Fibroblast of lung (primary cell): Measurements from ENCODE around the gene HSD17B12. TPM values are rescaled to one million over a fixed set of nuclear protein-coding genes. Genes with fewer than 3 reads are reported as not detected.

Source experiments
- DNase-seq, 2 donors: peaks; one replicate each; pipeline versions ENCODE4 v3.0.0 to v3.0.0-alpha.2; 2010; ENCODE audit warnings: low read depth in 2 of 2
- H2AFZ ChIP-seq: 2 replicates; pipeline ENCODE4 v1.5.1; 2012; ENCODE audit warnings: low read length, control low read depth, inconsistent platforms
- H3K27ac ChIP-seq: 2 replicates; pipeline ENCODE4 v1.5.1; 2011; ENCODE audit warnings: low read length, control low read depth; ENCODE audit not compliant: insufficient read depth
- H3K27me3 ChIP-seq: 2 replicates; pipeline ENCODE4 v1.5.1; 2011; ENCODE audit warnings: mild to moderate bottlenecking, low read length; ENCODE audit not compliant: control insufficient read depth, insufficient read depth
- H3K36me3 ChIP-seq: 2 replicates; pipeline ENCODE4 v1.5.1; 2011; ENCODE audit warnings: low read length; ENCODE audit not compliant: control insufficient read depth, insufficient read depth
- H3K4me1 ChIP-seq: 2 replicates; pipeline ENCODE4 v1.5.1; 2011; ENCODE audit warnings: low read length; ENCODE audit not compliant: control insufficient read depth, insufficient read depth; ENCODE audit errors: extremely low read depth
- H3K4me2 ChIP-seq: 2 replicates; pipeline ENCODE4 v1.5.1; 2011; ENCODE audit warnings: low read length, control low read depth; ENCODE audit not compliant: insufficient read depth; ENCODE audit errors: extremely low read depth
- H3K4me3 ChIP-seq, 4 experiments: fragments of 200-600 bp in 1 of 4; sonication (generic) in 1 of 4; replicated peaks in 1 of 4; 2 replicates each; pipeline ENCODE4 v1.5.1; 2011 to 2016; ENCODE audit warnings: low read length in 4 of 4, low read depth in 3 of 4, mild to moderate bottlenecking in 3 of 4, control low read depth in 2 of 4, inconsistent platforms in 1 of 4, mixed read lengths in 1 of 4; ENCODE audit not compliant: insufficient read depth in 1 of 4; ENCODE audit errors: control extremely low read depth in 1 of 4
- H3K79me2 ChIP-seq: 2 replicates; pipeline ENCODE4 v1.5.1; 2012; ENCODE audit warnings: mild to moderate bottlenecking, low read length, inconsistent platforms; ENCODE audit not compliant: control insufficient read depth, insufficient read depth
- H3K9ac ChIP-seq: 2 replicates; pipeline ENCODE4 v1.5.1; 2011; ENCODE audit warnings: mild to moderate bottlenecking, low read length, control low read depth; ENCODE audit not compliant: insufficient read depth
- H3K9me3 ChIP-seq: 2 replicates; pipeline ENCODE4 v1.5.1; 2012; ENCODE audit warnings: low read depth, low read length; ENCODE audit not compliant: control insufficient read depth, insufficient read depth
- H4K20me1 ChIP-seq: 2 replicates; pipeline ENCODE4 v1.5.1; 2011; ENCODE audit warnings: low read length; ENCODE audit not compliant: control insufficient read depth, insufficient read depth; ENCODE audit errors: extremely low read depth
- CTCF ChIP-seq, 2 donors: IDR thresholded peaks in 1 of 2; conservative IDR thresholded peaks in 1 of 2; 1 replicate in 1 of 2; 2 replicates in 1 of 2; pipeline ENCODE4 v1.5.1; 2011 to 2012; ENCODE audit warnings: low read length in 2 of 2, control low read depth in 1 of 2, inconsistent platforms in 1 of 2, low read depth in 1 of 2, mild to moderate bottlenecking in 1 of 2
- EZH2 ChIP-seq: IDR thresholded peaks from 2 replicates; pipeline ENCODE4 v1.5.1; 2012; ENCODE audit warnings: low read length, control low read depth, mild to moderate bottlenecking; ENCODE audit errors: missing control alignments
- polyA plus RNA-seq, 2 donors: library from polyadenylated mRNA; depleted of rRNA in 1 of 2; stranded (reverse) in 1 of 2; unstranded in 1 of 2; fragments of >200 nt; gene quantifications; 2 replicates each; pipeline ENCODE4 v1.2.1, GENCODE V29; 2011 to 2012; ENCODE audit warnings: missing spikeins in 1 of 2
- total RNA-seq: library from RNA; depleted of rRNA; stranded (reverse); fragments of >200 nt; gene quantifications from 2 replicates; pipeline ENCODE4 v1.2.1, GENCODE V29; 2014

The HSD17B12 gene
- total and polyA plus RNA-seq, 2 donors (not counting 1 experiment from before 2014, with no cell fraction given): 95.4 to 122 TPM

GRCh38 chr11:43871051-43871450 lies 190.5 kb downstream of the HSD17B12 start:
- Histone ChIP-seq H3K27ac (no peak overlapping the region), H3K4me2 (no peak overlapping the region), H3K27me3 (peaks cover 6% of the 10 kb centered on the region), H3K36me3 (no peaks in the 10 kb centered on the region), H4K20me1 (no peaks in the 10 kb centered on the region), H3K9ac (no peak overlapping the region), H3K9me3 (no peaks in the 10 kb centered on the region), H2AFZ (no peak overlapping the region), H3K79me2 (no peaks in the 10 kb centered on the region), H3K4me1 (no peaks in the 10 kb centered on the region), H3K4me3 (no peak overlapping the region)
- DNase-seq: no peak
- TF ChIP-seq EZH2: no peak
- TF ChIP-seq CTCF (conservative IDR thresholded peaks at IDR 0.05 in 1 of 2, IDR thresholded peaks at IDR 0.05 in 1 of 2; ENCODE audit: low read depth in 1 of 2, low read length in 2 of 2): no peak

- DNase-seq: no peak
- TF ChIP-seq CTCF (conservative IDR thresholded peaks at IDR 0.05 in 1 of 2, IDR thresholded peaks at IDR 0.05 in 1 of 2; ENCODE audit: low read depth in 1 of 2, low read length in 2 of 2) (no peak), EZH2 (no peak)
- Histone ChIP-seq H3K36me3 (no peaks in the 10 kb centered on the region), H3K9ac (no peak overlapping the region), H3K4me2 (no peak overlapping the region), H3K9me3 (no peaks in the 10 kb centered on the region), H3K27ac (no peak overlapping the region), H4K20me1 (no peaks in the 10 kb centered on the region), H2AFZ (no peak overlapping the region), H3K4me3 (no peak overlapping the region), H3K4me1 (no peaks in the 10 kb centered on the region), H3K27me3 (peaks cover 6% of the 10 kb centered on the region), H3K79me2 (no peaks in the 10 kb centered on the region)
Measured at GRCh38 chr11:43872995-43873394, 192.5 kb downstream of the HSD17B12 start.

- no peak for TF ChIP-seq CTCF (conservative IDR thresholded peaks at IDR 0.05 in 1 of 2, IDR thresholded peaks at IDR 0.05 in 1 of 2; ENCODE audit: low read depth in 1 of 2, low read length in 2 of 2)
- TF ChIP-seq EZH2: no peak
- H3K9me3 ChIP-seq: no peaks in the 10 kb centered on the region
- no peak overlapping the region for H3K4me3 ChIP-seq
- no peaks in the 10 kb centered on the region for H4K20me1 ChIP-seq
- H3K9ac ChIP-seq: no peak overlapping the region
- no peaks in the 10 kb centered on the region for H3K4me1 ChIP-seq
- no peak overlapping the region for H3K27ac ChIP-seq
- H3K79me2 ChIP-seq: no peaks in the 10 kb centered on the region
- no peaks in the 10 kb centered on the region for H3K36me3 ChIP-seq
- no peak overlapping the region for H2AFZ ChIP-seq
- no peak overlapping the region for H3K4me2 ChIP-seq
- H3K27me3 ChIP-seq: peaks cover 6% of the 10 kb centered on the region
- no peak for DNase-seq
Measured at GRCh38 chr11:43874078-43874477, 193.5 kb downstream of the HSD17B12 start.
